Activated T-helper 1 cell treated with anti-CD3 and anti-CD28 coated beads, Interleukin-12 subunit alpha, Interleukin-12 subunit beta, Interleukin-2, Interleukin-4 antibody, amounts not matched to agents 30 ng/mL and 10 ng/mL and 1 ng/mL, durations not matched to agents 14 hours and 24 hours and 36 hours (primary cell): Measurements from ENCODE around the gene KLK10. TPM values are rescaled to one million over a fixed set of nuclear protein-coding genes. Genes with fewer than 3 reads are reported as not detected.
"Not testable (repeated sequence)": the region's sequence is repeated elsewhere in the genome, so short reads cannot be mapped to it uniquely, and the experiment has no call there.

Experiments
- DNase-seq: peaks from one replicate; pipeline ENCODE4 v3.0.0; 2021; ENCODE audit warnings: low spot score
- H3K27ac Mint-ChIP-seq: one replicate; pipeline ENCODE4 v1.8.0; 2021; ENCODE audit warnings: mild to moderate bottlenecking, mixed read lengths
- H3K27me3 Mint-ChIP-seq: one replicate; pipeline ENCODE4 v1.8.0; 2022; ENCODE audit warnings: mild to moderate bottlenecking, moderate library complexity, mixed read lengths; ENCODE audit not compliant: insufficient read depth
- H3K36me3 Mint-ChIP-seq: one replicate; pipeline ENCODE4 v1.8.0; 2021; ENCODE audit warnings: low read depth, mixed read lengths
- H3K4me1 Mint-ChIP-seq: one replicate; pipeline ENCODE4 v1.8.0; 2021; ENCODE audit warnings: low read depth, mixed read lengths
- H3K4me3 Mint-ChIP-seq: one replicate; pipeline ENCODE4 v1.8.0; 2021; ENCODE audit warnings: mild to moderate bottlenecking, moderate library complexity, mixed read lengths
- H3K9me3 Mint-ChIP-seq: one replicate; pipeline ENCODE4 v1.8.0; 2021; ENCODE audit warnings: mixed read lengths
- intact Hi-C: fragments of 100-400 bp; cut with micrococcal nuclease; formaldehyde crosslinking; loops from one replicate; pipeline ENCODE4 v1.15.1; 2024
- total RNA-seq: library from RNA; stranded (reverse); gene quantifications from 2 replicates; pipeline ENCODE4 v1.2.3, GENCODE V29; 2022

The KLK10 gene
- total RNA-seq, 1 donor from 2014 or later: not detected

DNA sequence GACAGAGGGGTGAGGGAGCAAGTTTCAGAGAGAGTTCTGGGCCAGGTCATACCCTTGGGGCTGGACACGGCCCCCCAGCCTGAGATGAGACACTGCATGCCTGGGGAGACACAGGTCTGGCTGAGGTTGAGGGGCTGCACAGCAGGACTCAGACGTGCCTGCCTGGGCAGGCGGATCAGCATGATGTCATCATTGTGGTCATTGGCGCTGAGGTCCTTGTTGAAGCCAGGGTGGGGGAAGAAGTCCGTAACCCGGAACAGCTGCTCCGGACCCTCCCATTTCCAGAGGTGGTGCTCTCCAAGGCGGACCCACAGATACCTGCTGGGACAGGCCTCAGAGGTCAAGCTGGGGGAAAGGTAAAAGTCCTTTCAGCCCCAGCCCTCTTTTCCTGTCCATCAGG lies 13.1 kb downstream of the KLK10 start:
- Mint-ChIP-seq H3K27me3 (peaks cover 3% of the 10 kb centered on the region), H3K9me3 (no peaks in the 10 kb centered on the region), H3K4me1 (no peaks in the 10 kb centered on the region), H3K36me3 (no peaks in the 10 kb centered on the region), H3K27ac (no peak overlapping the region), H3K4me3 (no peak overlapping the region)
- DNase-seq: no peak
- intact Hi-C loops: no loop called here

DNA sequence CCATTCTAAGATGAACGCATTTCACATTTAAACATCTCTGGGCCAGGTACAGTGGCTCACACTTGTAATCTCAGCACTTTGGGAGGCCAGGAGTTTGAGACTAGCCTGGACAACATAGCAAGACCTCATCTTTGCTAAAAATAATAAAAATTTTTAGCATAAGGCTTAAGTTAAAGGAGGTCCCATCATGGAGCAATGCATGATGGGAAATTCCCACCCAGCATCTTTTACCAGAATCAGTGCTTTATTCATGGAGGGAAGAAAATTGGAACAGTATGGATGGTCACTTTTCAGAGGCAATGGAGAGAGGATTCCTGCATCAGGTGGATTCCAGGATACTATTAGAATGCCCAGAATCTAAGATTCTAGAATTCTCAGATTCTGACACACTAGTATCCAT lies 14.3 kb downstream of the KLK10 start:
- intact Hi-C loops: no loop called here
- H3K36me3 Mint-ChIP-seq: no peaks in the 10 kb centered on the region
- H3K27ac Mint-ChIP-seq: no peak overlapping the region
- no peak for DNase-seq
- no peak overlapping the region for H3K4me3 Mint-ChIP-seq
- H3K27me3 Mint-ChIP-seq: peaks cover 5% of the 10 kb centered on the region
- no peaks in the 10 kb centered on the region for H3K9me3 Mint-ChIP-seq
- no peaks in the 10 kb centered on the region for H3K4me1 Mint-ChIP-seq

- no peak for DNase-seq
- Mint-ChIP-seq H3K27me3 (peaks cover 5% of the 10 kb centered on the region), H3K4me3 (no peak overlapping the region), H3K4me1 (no peaks in the 10 kb centered on the region), H3K36me3 (no peaks in the 10 kb centered on the region), H3K9me3 (no peaks in the 10 kb centered on the region), H3K27ac (no peak overlapping the region)
- intact Hi-C loops: no loop called here
Observed at GRCh38 chr19:51003316-51003715, 16.2 kb downstream of the KLK10 start.

GRCh38 chr19:51002542-51003311 lies 16.8 kb downstream of the KLK10 start:
- no peak overlapping the region for H3K4me3 Mint-ChIP-seq
- no peaks in the 10 kb centered on the region for H3K9me3 Mint-ChIP-seq
- no peak for DNase-seq
- no peaks in the 10 kb centered on the region for H3K36me3 Mint-ChIP-seq
- H3K4me1 Mint-ChIP-seq: no peaks in the 10 kb centered on the region
- intact Hi-C loops: no loop called here
- no peak overlapping the region for H3K27ac Mint-ChIP-seq
- peaks cover 5% of the 10 kb centered on the region for H3K27me3 Mint-ChIP-seq

- intact Hi-C loops: no loop called here
- H3K4me3 Mint-ChIP-seq: no peak overlapping the region
- H3K27me3 Mint-ChIP-seq: peaks cover 5% of the 10 kb centered on the region
- no peaks in the 10 kb centered on the region for H3K4me1 Mint-ChIP-seq
- H3K27ac Mint-ChIP-seq: no peak overlapping the region
- DNase-seq: no peak
- H3K9me3 Mint-ChIP-seq: no peaks in the 10 kb centered on the region
- H3K36me3 Mint-ChIP-seq: no peaks in the 10 kb centered on the region
Observed at GRCh38 chr19:51002089-51002532, 17.4 kb downstream of the KLK10 start.

GRCh38 chr19:51001515-51001914 lies 18.0 kb downstream of the KLK10 start, which contains the start of gene KLK8:
KLK8 (minus strand) TSS chr19:51001604; CDS start chr19:51001167, 437 bp downstream.
- Mint-ChIP-seq H3K9me3 (no peaks in the 10 kb centered on the region), H3K4me1 (no peaks in the 10 kb centered on the region), H3K4me3 (no peak within 1 kb of the TSS), H3K27me3 (peaks cover 5% of the 10 kb centered on the region), H3K36me3 (no peaks in the 10 kb centered on the region), H3K27ac (no peak within 1 kb of the TSS)
- no peak for DNase-seq
- intact Hi-C loops: no loop called here

- Mint-ChIP-seq H3K36me3 (no peaks in the 10 kb centered on the region), H3K4me3 (no peak overlapping the region), H3K9me3 (no peaks in the 10 kb centered on the region), H3K27me3 (peaks cover 5% of the 10 kb centered on the region), H3K27ac (no peak overlapping the region), H3K4me1 (no peaks in the 10 kb centered on the region)
- no peak for DNase-seq
- intact Hi-C loops: no loop called here
Observed at GRCh38 chr19:51000981-51001380, 18.5 kb downstream of the KLK10 start.

DNA sequence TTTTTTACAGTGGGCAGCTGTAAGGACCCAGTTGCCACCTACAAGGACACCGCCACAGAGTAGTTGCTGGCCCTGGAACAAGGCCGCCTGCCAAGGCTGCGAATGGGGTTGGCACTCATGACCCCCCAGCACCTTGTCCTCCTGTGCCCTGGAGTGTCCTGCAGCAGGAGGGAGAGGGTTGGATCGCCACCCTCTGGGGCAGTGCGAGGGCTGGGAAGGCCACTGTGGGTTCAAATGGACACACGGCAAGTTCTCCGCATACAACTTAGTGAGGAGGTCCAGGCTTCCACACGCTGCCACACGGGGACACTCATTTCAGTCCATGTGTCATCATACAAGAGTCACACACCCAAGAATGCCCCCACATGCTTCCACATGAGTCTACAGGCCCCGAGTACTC lies 19.1 kb downstream of the KLK10 start:
- no peak for DNase-seq
- intact Hi-C loops: no loop called here
- Mint-ChIP-seq H3K36me3 (no peaks in the 10 kb centered on the region), H3K4me1 (no peaks in the 10 kb centered on the region), H3K27me3 (peaks cover 5% of the 10 kb centered on the region), H3K9me3 (no peaks in the 10 kb centered on the region), H3K27ac (no peak overlapping the region), H3K4me3 (no peak overlapping the region)

GRCh38 chr19:50998686-50999085 lies 20.8 kb downstream of the KLK10 start:
- intact Hi-C loops: no loop called here
- Mint-ChIP-seq H3K27ac (no peak overlapping the region), H3K4me3 (no peak overlapping the region), H3K4me1 (no peaks in the 10 kb centered on the region), H3K36me3 (no peaks in the 10 kb centered on the region), H3K9me3 (no peaks in the 10 kb centered on the region), H3K27me3 (peaks cover 5% of the 10 kb centered on the region)
- no peak for DNase-seq

DNA sequence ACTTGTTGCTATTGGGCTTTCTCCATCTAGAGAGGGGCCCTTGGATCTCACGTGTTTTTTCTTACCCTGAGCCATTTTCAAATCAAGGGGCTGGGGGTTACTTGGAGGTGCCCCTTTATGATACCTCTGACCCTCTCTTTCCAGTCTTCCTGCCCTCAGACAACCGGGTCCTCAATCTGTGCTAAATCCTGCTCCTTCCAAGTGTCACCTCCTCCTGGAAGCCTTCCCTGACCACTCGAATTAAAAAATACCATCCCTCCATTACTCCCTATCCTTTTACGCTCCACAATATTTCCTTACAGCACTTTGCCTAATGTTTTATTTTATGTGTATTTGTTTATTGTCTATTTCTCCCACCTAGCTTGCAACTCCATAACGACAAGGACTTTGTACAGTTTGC lies 21.4 kb downstream of the KLK10 start:
- no peak for DNase-seq
- intact Hi-C loops: no loop called here
- Mint-ChIP-seq H3K36me3 (no peaks in the 10 kb centered on the region), H3K27ac (no peak overlapping the region), H3K4me1 (no peaks in the 10 kb centered on the region), H3K27me3 (peaks cover 5% of the 10 kb centered on the region), H3K9me3 (no peaks in the 10 kb centered on the region), H3K4me3 (no peak overlapping the region)

DNA sequence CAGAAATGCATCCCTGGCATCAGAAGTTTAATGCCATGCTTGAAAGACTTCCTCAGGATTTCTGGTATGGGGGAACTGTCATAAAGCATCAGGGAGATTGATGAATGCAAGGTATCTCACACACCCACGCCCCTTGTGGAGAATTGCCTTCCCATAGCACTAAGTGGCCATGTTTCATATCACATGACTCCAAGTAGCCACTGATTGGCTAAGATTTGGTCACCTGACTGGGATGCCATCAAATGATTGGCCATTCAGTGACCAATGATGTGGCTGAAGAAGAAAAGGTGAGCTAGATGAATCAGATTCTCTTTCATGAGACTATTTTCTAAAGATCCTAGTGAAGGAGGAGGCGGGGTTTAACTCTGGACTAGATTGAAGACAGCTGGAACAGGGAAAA lies 25.4 kb downstream of the KLK10 start:
- Mint-ChIP-seq H3K4me3 (no peak overlapping the region), H3K9me3 (no peaks in the 10 kb centered on the region), H3K36me3 (no peaks in the 10 kb centered on the region), H3K27me3 (no peaks in the 10 kb centered on the region), H3K4me1 (no peaks in the 10 kb centered on the region), H3K27ac (no peak overlapping the region)
- no peak for DNase-seq
- intact Hi-C loops: no loop called here

DNA sequence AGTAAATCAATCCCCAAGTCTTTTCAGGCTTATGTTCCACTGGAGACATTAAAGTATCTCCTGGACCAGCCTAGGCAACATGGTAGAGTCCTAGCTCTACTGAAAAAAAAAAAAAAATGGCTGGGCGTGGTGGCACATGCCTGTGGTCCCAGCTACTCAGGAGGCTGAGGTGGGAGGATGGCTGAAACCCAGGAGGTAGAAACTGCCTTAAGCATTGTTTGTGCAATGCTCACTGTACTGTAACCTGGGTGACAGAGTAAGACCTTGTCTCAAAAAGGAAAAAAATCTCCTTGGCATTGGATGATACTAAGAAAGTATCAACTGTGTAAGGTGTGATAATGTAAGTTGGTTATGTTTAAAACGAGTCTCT lies 26.9 kb downstream of the KLK10 start:
- no peak overlapping the region for H3K27ac Mint-ChIP-seq
- H3K4me3 Mint-ChIP-seq: no peak overlapping the region
- intact Hi-C loops: no loop called here
- H3K36me3 Mint-ChIP-seq: no peaks in the 10 kb centered on the region
- DNase-seq: no peak
- H3K9me3 Mint-ChIP-seq: no peaks in the 10 kb centered on the region
- peaks cover under 1% of the 10 kb centered on the region for H3K27me3 Mint-ChIP-seq
- H3K4me1 Mint-ChIP-seq: no peaks in the 10 kb centered on the region

DNA sequence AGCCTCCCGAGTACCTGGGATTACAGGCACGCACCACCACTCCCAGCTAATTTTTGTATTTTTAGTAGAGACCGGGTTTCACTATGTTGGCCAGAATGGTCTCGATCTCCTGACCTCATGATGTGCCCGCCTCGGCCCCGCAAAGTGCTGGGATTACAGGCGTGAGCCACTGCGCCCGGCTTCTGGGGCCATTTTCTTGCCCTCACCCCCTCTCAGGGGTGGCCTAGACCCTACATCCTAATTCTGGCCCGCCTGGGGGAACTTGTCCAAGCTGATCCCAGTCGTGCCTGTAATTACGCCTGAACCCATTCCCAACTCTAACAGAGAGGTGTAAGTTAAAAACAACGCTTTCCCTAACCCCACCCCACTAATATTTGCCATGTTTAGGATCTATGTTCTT lies 35.1 kb downstream of the KLK10 start:
- not testable (repeated sequence) for H3K27me3 Mint-ChIP-seq

More for the DNA sequence above, 35.1 kb downstream of the KLK10 start:
- H3K27ac Mint-ChIP-seq, H3K4me3 Mint-ChIP-seq, H3K9me3 Mint-ChIP-seq, H3K36me3 Mint-ChIP-seq, DNase-seq, H3K4me1 Mint-ChIP-seq, intact Hi-C loops: not testable (repeated sequence)
